NCI-H2029 treated with DMSO at 0.1 percent for 48 hours (cell line): ENCODE results near the gene NUP107.
A peak's percentile ranks its signal among the peaks of the same experiment; 100 is the strongest.
"Not testable (repeated sequence)": the region's sequence is repeated elsewhere in the genome, so short reads cannot be mapped to it uniquely, and the experiment has no call there.

Experiments
- DNase-seq: peaks from one replicate; lab custom pipeline; 2025; lab: John Stamatoyannopoulos, UW

NUP107 gene

DNA sequence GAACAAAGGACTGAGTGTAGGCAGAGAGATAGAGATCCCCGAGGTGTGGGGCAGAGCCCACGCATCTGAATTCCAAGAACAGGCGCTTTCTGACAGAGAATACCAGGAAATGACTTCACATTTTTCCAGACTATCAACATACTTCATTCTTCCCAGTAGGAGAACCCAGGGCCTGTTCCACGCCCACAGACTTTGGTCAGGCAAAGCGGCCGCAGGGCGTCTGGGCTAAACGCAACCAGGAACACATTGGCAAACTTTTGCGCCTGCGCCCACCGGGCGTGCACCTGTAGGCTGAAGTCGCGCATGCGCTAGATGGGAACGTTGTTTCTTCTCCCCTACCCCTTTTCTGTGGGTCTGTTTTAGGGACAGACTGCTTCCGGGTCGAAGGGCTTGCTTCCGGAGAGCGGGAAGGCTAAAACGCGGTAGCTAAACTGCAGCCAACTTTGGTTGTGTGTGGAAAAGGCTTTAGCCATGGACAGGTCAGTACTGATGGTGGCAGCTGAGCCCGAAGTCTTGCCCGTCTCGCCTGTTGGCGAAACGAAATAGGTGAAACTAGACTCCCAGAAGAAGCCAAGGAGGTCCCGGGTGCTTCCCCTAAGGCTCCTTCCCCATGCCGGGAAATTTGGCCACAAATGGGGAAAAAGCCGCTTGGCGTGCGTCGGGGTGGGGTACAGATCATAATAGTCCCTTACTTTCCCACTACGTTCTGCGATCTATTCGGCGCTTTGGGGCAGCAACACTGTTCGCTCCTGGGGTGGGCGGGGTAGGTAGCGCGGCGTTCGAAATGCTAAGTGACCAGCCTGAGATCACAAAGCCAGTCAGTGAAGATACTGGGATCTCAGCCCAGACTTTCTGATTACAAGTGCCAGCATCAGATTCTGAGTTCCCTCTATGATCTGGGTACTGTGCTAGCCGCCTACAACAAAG lies at the start of gene NUP107:
Gene NUP107, plus strand, starts transcription at position 384 of the 927 bp plus-strand sequence. Its CDS starts 88 bp downstream, at position 472.
- DNase-seq = peak; percentile 98

DNA sequence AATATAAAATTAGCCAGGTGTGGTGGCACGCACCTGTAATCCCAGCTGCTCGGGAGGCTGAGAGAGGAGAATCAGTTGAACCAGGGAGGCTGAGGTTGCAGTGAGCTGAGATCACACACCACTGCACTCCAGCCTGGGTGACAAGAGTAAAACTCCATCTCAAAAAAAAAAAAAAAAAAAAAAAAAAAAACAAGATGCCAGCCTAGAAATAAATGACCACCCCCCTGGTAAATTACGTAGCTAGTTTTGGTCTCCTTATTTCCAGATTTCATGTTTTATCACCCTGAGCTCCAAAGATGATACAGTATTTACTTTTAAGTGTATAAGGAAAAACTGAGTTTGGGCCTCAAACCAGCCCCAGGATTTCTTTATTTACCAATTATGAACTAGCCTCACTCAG lies 49.3 kb upstream of the NUP107 start:
- DNase-seq = not testable (repeated sequence)

DNA sequence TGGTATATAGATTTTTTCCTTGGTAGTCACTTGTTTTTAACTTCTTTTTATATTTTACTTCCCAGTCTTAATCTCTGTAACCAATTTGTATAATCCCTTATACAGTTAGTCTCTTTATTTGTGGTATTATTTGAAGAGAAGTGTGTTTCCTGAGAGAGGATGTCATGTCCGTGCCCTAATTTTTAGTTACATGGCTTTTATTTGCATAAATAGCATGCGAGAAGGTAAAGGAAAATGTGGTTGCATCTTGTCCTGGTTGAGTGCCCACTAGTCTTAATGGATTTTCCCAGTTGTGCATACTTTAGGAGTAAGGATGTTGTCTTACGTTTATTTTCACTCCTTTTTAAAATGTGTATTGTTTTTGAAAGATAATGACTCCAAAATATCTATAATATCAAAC lies 48.6 kb upstream of the NUP107 start:
- DNase-seq = no peak

DNA sequence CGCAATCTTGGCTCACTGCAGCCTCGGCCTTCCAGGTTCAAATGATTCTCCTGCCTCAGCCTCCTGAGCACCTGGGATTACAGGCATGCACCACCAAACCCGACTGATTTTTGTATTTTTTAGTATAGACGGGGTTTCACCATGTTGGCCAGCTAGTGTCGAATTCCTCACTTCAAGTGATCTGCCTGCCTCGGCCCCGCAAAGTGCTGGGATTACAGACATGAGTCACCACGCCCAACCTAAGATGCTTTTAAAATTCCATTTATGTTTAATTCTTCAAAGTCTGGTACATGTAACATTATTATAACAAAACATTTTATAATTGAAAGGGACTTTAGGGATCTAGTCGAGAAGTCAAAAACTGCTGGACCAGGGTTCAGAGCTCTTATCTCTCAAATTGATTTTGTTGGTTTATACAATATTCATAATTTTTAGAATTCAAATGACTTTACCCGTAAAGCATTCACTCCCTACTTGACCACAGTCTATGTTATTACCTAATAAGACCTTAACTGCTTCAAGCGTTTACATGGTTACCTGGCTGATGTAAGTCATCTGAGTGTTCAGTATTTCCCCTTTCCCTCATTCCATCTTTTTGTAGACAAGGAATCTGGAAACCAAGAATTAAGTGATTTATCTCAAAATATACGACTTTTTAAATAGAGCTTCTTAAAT lies 47.9 kb upstream of the NUP107 start:
- no peak for DNase-seq

DNA sequence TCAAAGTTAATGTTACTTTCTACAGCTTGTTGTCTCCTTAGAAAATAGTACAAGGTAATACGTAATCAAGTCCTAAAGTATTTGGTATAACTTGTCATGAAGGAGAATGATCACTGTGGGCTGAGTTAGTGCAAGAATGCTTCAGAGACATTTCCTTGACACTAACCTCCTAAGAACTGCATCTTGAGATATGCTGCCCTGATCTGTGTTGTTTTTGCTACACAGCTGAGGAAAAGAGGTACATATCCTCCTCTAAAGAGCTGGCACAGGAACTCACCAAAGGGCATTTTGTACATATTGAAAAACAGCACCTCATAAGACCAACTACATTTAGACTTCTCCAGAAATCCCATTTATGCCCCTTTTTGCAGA lies 47.4 kb upstream of the NUP107 start:
- no peak for DNase-seq

DNA sequence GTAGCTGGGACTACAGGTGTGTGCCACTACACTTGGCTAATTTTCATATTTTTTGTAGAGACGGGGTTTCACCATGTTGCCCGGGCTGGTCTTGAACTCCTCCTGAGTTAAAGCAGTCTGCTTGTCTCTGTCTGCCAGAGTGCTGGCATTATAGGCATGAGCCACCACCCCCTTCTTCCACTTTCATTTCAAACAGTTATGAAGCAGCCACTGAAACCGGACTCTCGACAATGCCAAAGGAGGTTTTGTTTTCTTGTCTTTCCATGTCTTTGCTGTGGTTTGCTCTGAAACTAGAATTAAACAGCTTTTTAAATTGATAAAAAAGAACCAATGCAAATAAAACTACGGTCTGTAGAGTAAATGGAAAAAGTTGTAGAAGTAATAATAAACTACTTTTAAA lies 45.6 kb upstream of the NUP107 start:
- DNase-seq = no peak

DNA sequence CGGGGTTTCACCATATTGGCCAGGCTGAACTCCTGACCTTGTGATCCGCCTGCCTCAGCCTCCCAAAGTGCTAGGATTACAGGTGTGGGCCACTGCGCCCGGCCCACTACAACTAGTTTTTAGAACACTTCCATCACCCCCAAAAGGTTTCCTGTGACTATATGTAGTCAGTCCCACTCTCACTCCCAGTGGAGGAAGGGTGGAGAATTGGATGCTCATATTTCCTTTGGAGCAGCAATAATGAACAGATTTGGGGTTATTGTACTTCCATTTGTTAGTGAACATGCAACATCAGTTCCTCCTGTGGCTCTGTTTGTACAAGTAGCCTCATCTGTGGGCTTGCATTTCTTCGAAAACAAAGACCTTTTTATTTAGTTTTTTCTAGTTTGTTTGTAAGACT lies 40.3 kb upstream of the NUP107 start:
- no peak for DNase-seq

DNA sequence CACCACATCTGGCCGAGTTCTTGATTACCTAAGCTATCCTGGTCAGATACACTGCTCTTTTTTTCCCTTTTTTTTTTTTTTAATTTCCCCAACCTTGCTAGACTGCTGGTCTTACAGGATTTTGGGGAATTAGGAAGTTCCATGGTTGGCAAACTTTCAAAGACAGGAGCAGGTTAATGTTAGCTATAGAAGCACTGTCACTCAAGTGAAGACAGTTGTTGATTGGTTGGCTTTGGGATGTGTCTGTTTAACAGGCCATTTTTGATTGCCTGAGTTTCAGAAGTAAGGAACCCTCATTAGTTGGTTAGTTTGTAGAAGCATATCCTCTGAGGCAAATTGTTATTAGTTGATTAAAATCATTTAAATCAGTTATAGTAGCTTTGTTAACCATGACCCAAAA lies 39.3 kb upstream of the NUP107 start:
- DNase-seq = no peak

DNA sequence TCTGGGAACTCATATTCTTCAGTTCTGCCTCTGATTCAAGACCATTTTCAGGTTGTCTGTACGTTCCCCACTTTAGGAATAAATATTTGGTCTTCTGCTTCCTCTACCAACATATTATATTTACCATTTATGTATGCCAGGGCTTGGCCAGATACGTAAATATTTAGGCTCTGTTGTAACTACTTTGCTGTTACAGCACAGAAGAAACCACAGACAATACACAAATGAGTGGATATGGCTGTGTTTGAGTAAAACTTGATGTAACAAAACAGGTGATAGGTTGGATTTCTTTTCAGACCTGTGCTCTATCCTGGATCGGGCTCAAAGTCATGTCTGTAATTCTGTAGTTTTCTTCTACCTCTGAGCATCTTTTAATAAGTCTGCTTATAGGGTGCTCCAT lies 38.6 kb upstream of the NUP107 start:
- no peak for DNase-seq

DNA sequence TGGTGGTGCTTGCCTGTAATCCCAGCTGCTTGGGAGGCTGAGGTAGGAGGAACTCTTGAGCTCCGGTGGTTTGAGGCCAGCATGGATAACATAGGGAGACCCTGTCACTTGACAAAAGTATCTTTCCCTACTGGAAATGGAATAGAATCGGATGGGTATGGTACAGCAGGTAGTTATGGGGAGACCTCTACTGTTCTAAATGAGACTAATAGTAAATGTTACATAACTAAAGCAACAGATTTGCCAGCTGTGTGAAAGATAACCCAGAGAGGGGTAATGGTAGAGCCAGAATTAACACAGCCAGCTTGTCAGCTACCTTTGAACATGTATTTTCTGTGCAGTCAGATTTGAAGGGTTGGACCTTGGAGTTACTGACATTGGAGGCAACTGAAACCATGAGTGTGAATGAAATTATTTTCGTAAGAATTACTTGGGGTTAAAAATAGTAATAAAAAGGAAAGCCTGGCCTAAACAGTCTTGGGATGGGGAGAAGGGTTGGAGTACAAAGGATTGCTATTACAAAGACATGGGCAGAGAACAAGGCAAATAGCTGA lies 21.7 kb upstream of the NUP107 start:
- DNase-seq = no peak

DNA sequence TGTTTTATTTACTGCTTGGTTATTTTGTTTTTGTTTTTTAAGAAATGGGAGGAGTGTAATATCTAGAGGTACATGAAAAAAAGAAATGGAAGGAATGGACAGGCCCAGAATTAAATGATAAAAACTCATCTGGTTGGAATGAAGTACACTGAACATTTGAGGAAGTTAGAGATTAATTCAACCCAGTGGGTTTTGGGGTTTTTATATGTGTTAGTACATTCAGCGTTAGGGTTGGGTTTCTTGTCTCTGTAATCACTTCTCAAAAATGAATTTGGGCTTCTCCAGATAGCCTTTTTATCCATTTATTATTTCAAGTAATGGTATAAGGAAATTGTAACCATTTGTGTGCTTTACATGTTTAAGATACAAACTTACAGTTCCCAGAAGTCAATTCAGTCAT lies 19.5 kb upstream of the NUP107 start:
- DNase-seq = no peak

DNA sequence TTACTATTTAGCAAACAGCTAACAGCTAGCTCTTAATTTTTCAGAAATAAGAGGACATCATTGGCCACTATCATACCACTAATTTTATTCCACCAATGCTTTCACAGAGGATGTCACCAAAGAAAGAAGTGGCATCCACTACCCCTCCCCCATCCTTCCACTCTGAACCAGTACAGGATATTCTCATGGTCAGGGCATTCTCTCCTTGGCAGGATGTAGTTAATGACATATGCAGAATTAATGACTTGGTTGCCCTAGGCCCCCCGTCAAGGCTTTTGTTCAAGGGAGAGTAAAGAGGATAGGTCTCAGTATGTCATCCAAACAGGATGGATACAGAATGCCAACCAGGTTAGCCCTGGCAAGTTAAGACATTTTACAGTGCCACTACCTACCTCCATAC lies 18.9 kb upstream of the NUP107 start:
- DNase-seq = no peak

DNA sequence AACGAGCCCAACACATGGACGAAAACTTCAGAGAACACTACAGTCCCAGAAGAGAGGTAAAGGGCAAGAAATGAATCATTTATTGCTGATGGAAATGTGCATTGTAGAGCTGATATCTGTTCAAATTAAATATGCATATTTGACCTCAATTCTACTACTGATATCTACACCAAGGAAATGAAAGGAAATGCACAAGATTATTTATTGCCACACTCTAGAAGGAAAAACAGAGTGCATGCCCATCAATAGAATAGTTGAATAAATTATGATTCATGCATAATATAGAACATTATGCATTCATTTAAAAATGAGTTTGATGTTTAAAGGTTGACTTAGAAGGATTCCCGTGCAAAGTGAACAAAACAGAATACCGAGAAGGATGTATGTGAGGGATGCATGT lies 15.6 kb upstream of the NUP107 start:
- no peak for DNase-seq

DNA sequence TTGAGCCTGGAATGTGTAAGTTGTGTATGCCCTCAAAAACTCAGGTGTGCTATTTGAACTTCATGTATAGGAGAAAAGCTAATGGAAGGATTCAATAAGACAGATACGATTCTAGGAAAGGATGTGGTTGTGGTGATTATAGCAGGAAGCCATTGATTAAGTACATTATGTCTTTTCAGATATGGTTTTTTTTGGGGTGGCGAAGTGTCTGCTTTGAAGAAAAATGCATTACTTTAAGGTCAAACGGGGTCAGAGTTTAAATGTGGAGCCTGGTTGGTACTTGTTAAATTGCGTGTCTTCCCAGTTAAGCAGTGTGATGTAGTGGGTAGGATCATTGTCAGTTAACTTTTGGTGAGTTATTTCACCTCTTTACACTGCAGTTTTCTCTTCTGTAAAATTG lies 13.0 kb upstream of the NUP107 start:
- no peak for DNase-seq

DNA sequence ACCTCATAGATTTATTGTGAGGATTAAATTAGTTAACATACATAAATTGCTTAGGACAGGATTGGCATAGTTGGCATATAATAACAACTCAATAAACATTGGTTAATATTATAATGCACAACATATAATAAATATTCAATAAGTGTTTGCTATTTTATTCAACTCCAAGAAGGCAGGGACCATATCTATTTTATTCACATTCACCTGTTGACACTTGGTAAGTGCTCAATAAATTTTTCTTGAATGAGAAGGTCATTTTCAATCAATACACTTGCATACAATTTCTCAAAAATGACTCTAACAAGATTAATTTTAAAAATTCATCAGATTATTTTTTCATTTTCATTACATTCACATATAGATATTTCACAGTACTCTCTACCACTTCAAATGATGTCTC lies 12.4 kb upstream of the NUP107 start:
- no peak for DNase-seq

DNA sequence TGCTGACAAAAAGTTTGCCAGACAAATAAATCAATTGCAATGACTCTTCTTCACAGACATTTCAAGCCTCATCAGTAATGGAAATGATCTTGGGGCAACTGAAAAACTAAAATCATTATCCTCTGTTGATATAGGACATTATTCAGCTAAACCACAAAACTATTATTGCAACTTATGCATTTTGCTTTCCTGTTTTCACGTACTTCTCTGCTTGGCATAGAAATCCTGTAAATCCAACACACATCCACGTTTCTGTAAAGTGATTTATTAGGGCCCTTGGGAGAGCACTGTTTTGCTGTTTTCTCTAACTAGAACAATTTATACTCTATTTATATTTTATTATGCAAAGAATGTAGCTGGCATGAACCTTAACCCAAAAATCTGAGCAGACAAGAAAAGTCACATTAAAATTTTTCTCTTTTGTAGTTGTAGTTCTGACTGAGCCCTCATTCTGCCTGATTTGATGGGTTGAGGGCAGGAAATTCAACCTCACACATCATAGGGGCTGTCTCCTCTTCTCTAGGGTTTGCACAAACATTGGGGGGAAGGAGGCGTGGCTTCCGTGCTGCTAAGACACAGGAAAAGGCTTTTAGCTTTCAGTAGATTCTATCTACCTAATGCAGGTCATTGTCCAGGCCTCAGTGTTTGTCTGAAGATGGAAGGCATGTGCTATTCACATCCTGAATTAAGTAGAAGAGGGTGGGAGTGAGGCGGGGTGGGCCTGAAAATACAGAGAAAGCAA lies 11.5 kb upstream of the NUP107 start:
- no peak for DNase-seq

DNA sequence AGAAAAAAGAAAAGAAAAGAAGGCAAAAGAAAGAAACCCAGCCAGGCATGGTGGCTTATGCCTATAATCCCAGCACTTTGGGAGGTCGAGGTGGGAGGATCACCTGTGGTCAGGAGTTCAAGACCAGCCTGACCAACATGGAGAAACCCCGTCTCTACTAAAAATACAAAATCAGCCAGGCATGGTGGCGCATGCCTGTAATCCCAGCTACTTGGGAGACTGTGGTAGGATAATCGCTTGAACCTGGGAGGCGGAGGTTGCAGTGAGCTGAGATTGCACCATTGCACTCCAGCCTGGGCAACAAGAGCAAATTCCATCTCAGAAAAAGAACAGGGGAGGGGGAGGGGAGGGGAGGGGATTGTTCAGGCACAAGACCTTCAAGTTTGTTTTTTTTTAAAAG lies 9.9 kb upstream of the NUP107 start:
- not testable (repeated sequence) for DNase-seq

DNA sequence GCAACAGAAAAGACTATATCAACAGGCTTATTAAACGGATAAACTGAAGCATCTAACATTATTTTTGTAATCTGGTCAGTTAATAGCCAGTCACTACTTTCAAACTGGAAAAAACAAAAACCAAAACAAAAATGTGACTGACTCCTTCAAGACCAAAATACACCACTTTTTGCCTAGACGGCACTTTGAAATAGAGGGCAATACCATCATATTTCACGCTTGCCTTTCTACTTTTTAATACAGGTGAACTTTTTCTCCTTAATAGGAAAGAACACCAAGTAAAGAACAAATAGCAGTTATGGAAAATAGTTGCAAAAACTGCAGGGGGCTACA lies 550 bp upstream of the NUP107 start:
- DNase-seq = no peak

DNA sequence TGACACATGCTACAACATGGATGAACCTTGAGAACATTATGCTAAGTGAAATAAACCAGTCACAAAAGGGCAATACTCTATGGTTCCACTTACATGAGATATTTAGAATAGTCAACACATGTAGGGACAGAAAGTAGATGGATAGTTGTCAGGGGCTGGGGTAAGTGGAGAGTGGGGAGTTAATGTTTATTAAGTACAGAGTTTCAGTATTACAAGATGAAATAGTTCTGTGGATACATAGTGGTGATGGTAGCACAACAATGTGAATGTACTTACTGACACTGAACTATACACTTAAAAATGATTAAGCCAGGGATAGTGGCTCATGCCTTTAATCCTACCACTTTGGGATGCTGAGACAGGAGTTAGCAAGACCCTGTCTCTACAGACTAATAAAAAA lies 8.7 kb downstream of the NUP107 start:
- DNase-seq = no peak

DNA sequence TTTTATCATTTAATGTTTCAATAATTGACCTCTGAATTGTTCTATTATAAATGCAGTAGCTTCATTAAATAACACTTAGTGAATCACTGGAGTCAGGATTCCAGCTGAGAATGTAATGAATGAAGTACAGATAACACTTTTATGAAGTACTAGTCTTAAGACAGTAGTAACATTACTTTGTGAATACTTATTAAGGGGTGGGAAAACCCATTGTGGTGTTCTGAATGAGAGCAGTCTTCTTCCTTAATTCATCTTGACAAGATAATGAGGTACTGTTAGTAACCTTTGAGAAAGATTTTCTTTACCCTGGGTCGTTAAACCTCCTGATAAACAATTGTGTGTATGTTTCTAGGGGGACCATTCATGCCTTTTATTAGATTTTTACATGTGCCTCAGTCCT lies 12.7 kb downstream of the NUP107 start:
- no peak for DNase-seq

DNA sequence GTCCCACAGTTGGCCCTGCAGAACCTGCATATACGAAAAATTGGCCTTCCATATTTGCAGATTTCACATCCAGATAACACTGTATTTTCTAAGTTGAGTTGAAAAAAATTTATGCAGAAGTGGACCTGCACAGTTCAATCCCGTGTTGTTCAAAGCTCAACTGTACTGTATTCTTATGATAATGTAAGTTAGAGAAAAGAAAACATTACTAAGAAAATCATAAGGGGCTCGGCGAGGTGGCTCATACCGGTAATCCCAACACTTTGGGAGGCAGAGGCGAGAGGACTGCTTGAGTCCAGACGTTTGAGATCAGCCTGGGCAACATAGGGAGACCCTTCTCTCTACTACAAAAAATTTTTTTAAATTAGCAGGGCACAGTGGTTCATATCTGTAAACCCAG lies 41.0 kb downstream of the NUP107 start:
- DNase-seq = no peak

DNA sequence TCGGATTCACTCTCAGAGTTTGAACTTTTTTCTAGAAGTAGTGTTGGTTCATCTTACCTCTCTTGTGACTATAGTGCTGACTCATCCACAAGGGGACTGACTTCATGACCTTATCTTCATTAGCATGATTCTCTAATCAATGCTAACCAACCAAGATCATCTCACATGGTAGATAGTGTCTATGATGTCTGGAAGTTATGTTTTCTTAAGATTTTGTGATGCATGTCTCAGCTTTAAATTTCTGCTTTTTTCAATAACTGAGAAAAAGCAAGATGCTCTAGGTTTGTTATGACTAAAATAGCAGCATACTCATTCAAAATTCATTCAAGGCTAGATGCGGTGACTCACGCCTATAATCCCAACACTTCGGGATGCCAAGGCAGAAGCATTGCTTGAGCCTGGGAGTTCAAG lies 46.9 kb downstream of the NUP107 start:
- no peak for DNase-seq

DNA sequence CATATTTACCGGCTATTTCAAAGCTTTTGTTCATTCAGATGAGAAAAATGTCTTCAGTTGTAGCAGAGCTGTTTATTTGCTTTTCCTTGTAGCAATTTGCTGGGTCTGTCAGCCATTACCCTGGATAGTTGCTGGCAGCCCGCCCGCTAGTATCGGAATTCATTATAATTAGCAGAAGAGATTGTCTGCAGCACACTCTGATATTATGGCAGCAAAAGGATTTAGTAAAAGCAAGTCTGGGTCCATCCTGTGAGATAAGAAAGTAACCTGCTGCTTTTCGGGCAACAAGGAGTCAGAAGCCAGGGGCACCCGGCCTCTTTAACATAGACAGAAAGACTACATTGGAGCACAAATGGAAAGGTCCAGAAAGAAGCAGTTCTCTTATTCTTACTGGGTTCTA lies 53.1 kb downstream of the NUP107 start:
- DNase-seq = no peak
